Colonic mucosa (tissue), 4 donors: Measurements from ENCODE around the gene COPS8. TPM values are rescaled to one million over a fixed set of nuclear protein-coding genes. Genes with fewer than 3 reads are reported as not detected.

ENCODE experiments used
- DNase-seq: peaks from one replicate; pipeline ENCODE4 v3.0.0-alpha.2; 2020
- H3K27ac ChIP-seq: fragments of 200-600 bp; one replicate; pipeline ENCODE4 v1.8.0; 2021
- H3K27me3 ChIP-seq: fragments of 200-600 bp; one replicate; pipeline ENCODE4 v1.8.0; 2021
- H3K36me3 ChIP-seq: fragments of 200-600 bp; one replicate; pipeline ENCODE4 v1.8.0; 2021
- H3K4me1 ChIP-seq: fragments of 200-600 bp; one replicate; pipeline ENCODE4 v1.8.0; 2021; ENCODE audit warnings: mild to moderate bottlenecking
- H3K4me3 ChIP-seq: fragments of 200-600 bp; one replicate; pipeline ENCODE4 v1.8.0; 2021
- H3K9ac ChIP-seq, 2 donors: one replicate each; pipeline ENCODE4 v1.7.0; 2013; ENCODE audit warnings: control low read depth in 2 of 2, low read depth in 2 of 2, low read length in 2 of 2
- H3K9me3 ChIP-seq: fragments of 200-600 bp; one replicate; pipeline ENCODE4 v1.8.0; 2021
- CTCF ChIP-seq: fragments of 200-600 bp; IDR thresholded peaks from one replicate; pipeline ENCODE4 v1.8.0; 2022; ENCODE audit warnings: antibody characterized with exemption, mild to moderate bottlenecking
- intact Hi-C: fragments of 100-400 bp; cut with DNase I; formaldehyde crosslinking; loops from one replicate; pipeline ENCODE4 v1.14.1; 2022
- total RNA-seq, 2 donors: library from RNA; stranded (reverse); fragmentation: NEBNext Ultra II Directional in 1 of 2; extraction: Animal tissue kit (Norgen Biotek cat#: 25700) in 1 of 2; gene quantifications; one replicate each; pipeline ENCODE4 v1.2.1, GENCODE V29; 2021
- donor health status: healthy.
- donor health status: DM: no; HTN: no; CAD: no.
- donor health status: DM: no; HTN: no; CAD: no.

Gene COPS8
- total RNA-seq, 2 donors from 2014 or later = 28.2 to 28.4 TPM

- H3K27ac ChIP-seq = no peak overlapping the region
- intact Hi-C loops = no loop called here
- DNase-seq = no peak
Measured at GRCh38 chr2:237141571-237142051, 55.9 kb downstream of the COPS8 start.

GRCh38 chr2:237143118-237143517, 57.4 kb downstream of the COPS8 start:
- no peaks in the 10 kb centered on the region for H3K9me3 ChIP-seq
- no peaks in the 10 kb centered on the region for H3K36me3 ChIP-seq
- no peaks in the 10 kb centered on the region for H3K4me1 ChIP-seq
- H3K4me3 ChIP-seq = no peak overlapping the region
- H3K9ac ChIP-seq = no peak overlapping the region
- H3K27me3 ChIP-seq = no peaks in the 10 kb centered on the region
- H3K27ac ChIP-seq = no peak overlapping the region
- no peak for TF ChIP-seq CTCF
- no peak for DNase-seq
- intact Hi-C loops = no loop called here

More at GRCh38 chr2:237141571-237142051, 55.9 kb downstream of the COPS8 start:
- Histone ChIP-seq H3K36me3 (no peaks in the 10 kb centered on the region), H3K9me3 (no peaks in the 10 kb centered on the region), H3K4me1 (no peaks in the 10 kb centered on the region), H3K4me3 (no peak overlapping the region), H3K27me3 (no peaks in the 10 kb centered on the region), H3K9ac (no peak overlapping the region)
- no peak for TF ChIP-seq CTCF

- no peak overlapping the region for H3K27ac ChIP-seq
- no peak overlapping the region for H3K4me3 ChIP-seq
Measured at GRCh38 chr2:237143676-237144440, 58.2 kb downstream of the COPS8 start.

GRCh38 chr2:237144516-237144915, 58.8 kb downstream of the COPS8 start:
- DNase-seq = no peak
- Histone ChIP-seq H3K27ac (no peak overlapping the region), H3K36me3 (no peaks in the 10 kb centered on the region), H3K9ac (no peak overlapping the region), H3K9me3 (no peaks in the 10 kb centered on the region), H3K27me3 (no peaks in the 10 kb centered on the region), H3K4me3 (no peak overlapping the region), H3K4me1 (no peaks in the 10 kb centered on the region)
- intact Hi-C loops = no loop called here
- no peak for TF ChIP-seq CTCF

More at GRCh38 chr2:237143676-237144440, 58.2 kb downstream of the COPS8 start:
- Histone ChIP-seq H3K27me3 (no peaks in the 10 kb centered on the region), H3K36me3 (no peaks in the 10 kb centered on the region), H3K4me1 (no peaks in the 10 kb centered on the region), H3K9ac (no peak overlapping the region), H3K9me3 (no peaks in the 10 kb centered on the region)
- intact Hi-C loops = no loop called here
- TF ChIP-seq CTCF = no peak
- DNase-seq = no peak

- no peaks in the 10 kb centered on the region for H3K9me3 ChIP-seq
- no peak for DNase-seq
Measured at GRCh38 chr2:237147317-237147716, 61.6 kb downstream of the COPS8 start.

More at GRCh38 chr2:237147317-237147716, 61.6 kb downstream of the COPS8 start:
- Histone ChIP-seq H3K9ac (no peak overlapping the region), H3K4me3 (no peak overlapping the region), H3K4me1 (no peaks in the 10 kb centered on the region), H3K27ac (no peak overlapping the region), H3K36me3 (no peaks in the 10 kb centered on the region), H3K27me3 (no peaks in the 10 kb centered on the region)
- no peak for TF ChIP-seq CTCF
- intact Hi-C loops = no loop called here
